ENCODE measurements around the gene STK32B. TPM values are rescaled to one million over a fixed set of nuclear protein-coding genes. Genes with fewer than 3 reads are reported as not detected.

Gene STK32B
- total and polyA plus RNA-seq, 2 donors (not counting 3 experiments of a cell fraction or from before 2014, with no cell fraction given), result 5.6 to 7.8 TPM

- H2AFZ ChIP-seq (ENCODE audit: low read depth, low read length), result no peak overlapping the region
- H3K27me3 ChIP-seq (ENCODE audit: control insufficient read depth in 2 of 2, insufficient read depth in 2 of 2, low read length in 2 of 2), result no peaks in the 10 kb centered on the region
- CTCF ChIA-PET, result interaction anchor here (0.6 to 4.8 kb wide), 34 partner anchors 9 to 491 kb away, joined by 3 to 40 read pairs (median 4); partner anchors contain the start of gene STK32B
- no peaks in the 10 kb centered on the region for H3K36me3 ChIP-seq (ENCODE audit: control insufficient read depth in 2 of 2, extremely low read depth in 1 of 2, insufficient read depth in 2 of 2, low read length in 2 of 2)
- H4K20me1 ChIP-seq (replicated peaks; ENCODE audit: control insufficient read depth, extremely low read depth, insufficient read depth, low read length), result no peaks in the 10 kb centered on the region
- POLR2A ChIA-PET, result no interaction called here
- H3K27ac ChIP-seq (ENCODE audit: insufficient read depth, low read depth, low read length), result no peak overlapping the region
- no peaks in the 10 kb centered on the region for H3K9me3 ChIP-seq (replicated peaks; ENCODE audit: control insufficient read depth, insufficient read depth, low read length)
- H3K4me3 ChIP-seq (replicated peaks in 1 of 3; ENCODE audit: insufficient read depth in 1 of 3, low read depth in 1 of 3, low read length in 3 of 3), result no peak overlapping the region
- H3K9ac ChIP-seq (replicated peaks; ENCODE audit: extremely low read depth, insufficient read depth, low read length), result no peak overlapping the region
- intact Hi-C loops (cut with micrococcal nuclease), result loop anchor here (1.0 to 5.0 kb wide), 3 partner anchors 348 to 412 kb away; partner anchors contain the start of gene STK32B
- dilution Hi-C loops (cut with MboI; ENCODE audit: extremely low pct_ligation_motif_present, low sequenced_read_pairs), result no loop called here
- FAIRE-seq (peak; percentile 78), DNase-seq (ENCODE audit: low read depth, low spot score) (peak; percentile 25)
- H3K4me2 ChIP-seq (ENCODE audit: insufficient read depth, low read length), result no peak overlapping the region
- H3K9me1 ChIP-seq (replicated peaks; ENCODE audit: control insufficient read depth, extremely low read depth, insufficient read depth, low read length), result no peaks in the 10 kb centered on the region
- H3K4me1 ChIP-seq (ENCODE audit: control insufficient read depth, extremely low read depth, insufficient read depth, low read length), result no peaks in the 10 kb centered on the region
- no TSS peak for BruUV-seq (replicated peaks)
- no peaks in the 10 kb centered on the region for H3K79me2 ChIP-seq (ENCODE audit: control insufficient read depth, insufficient read depth, low read length)
- TF ChIP-seq CTCF (IDR thresholded peaks at IDR 0.05; ENCODE audit: extremely low read depth in 1 of 2, insufficient read depth in 1 of 2, low read depth in 1 of 2, low read length in 2 of 2) (peak; percentile 74 to 82), EZH2 (IDR thresholded peaks at IDR 0.05; ENCODE audit: borderline replicate concordance, low read depth, low read length, severe bottlenecking) (no peak)
Observed at GRCh38 chr4:5399790-5400421, 348.6 kb downstream of the STK32B start.

GRCh38 chr4:5403746-5404497, 352.6 kb downstream of the STK32B start:
- Histone ChIP-seq H3K9me1 (replicated peaks; ENCODE audit: control insufficient read depth, extremely low read depth, insufficient read depth, low read length) (no peaks in the 10 kb centered on the region), H3K4me3 (replicated peaks in 1 of 3; ENCODE audit: insufficient read depth in 1 of 3, low read depth in 1 of 3, low read length in 3 of 3) (no peak overlapping the region), H2AFZ (ENCODE audit: low read depth, low read length) (no peak overlapping the region), H3K36me3 (ENCODE audit: control insufficient read depth in 2 of 2, extremely low read depth in 1 of 2, insufficient read depth in 2 of 2, low read length in 2 of 2) (no peaks in the 10 kb centered on the region), H4K20me1 (replicated peaks; ENCODE audit: control insufficient read depth, extremely low read depth, insufficient read depth, low read length) (no peaks in the 10 kb centered on the region), H3K9ac (replicated peaks; ENCODE audit: extremely low read depth, insufficient read depth, low read length) (no peak overlapping the region), H3K4me1 (ENCODE audit: control insufficient read depth, extremely low read depth, insufficient read depth, low read length) (no peaks in the 10 kb centered on the region), H3K4me2 (ENCODE audit: insufficient read depth, low read length) (no peak overlapping the region), H3K9me3 (replicated peaks; ENCODE audit: control insufficient read depth, insufficient read depth, low read length) (no peaks in the 10 kb centered on the region), H3K27me3 (ENCODE audit: control insufficient read depth in 2 of 2, insufficient read depth in 2 of 2, low read length in 2 of 2) (no peaks in the 10 kb centered on the region), H3K79me2 (ENCODE audit: control insufficient read depth, insufficient read depth, low read length) (no peaks in the 10 kb centered on the region), H3K27ac (ENCODE audit: insufficient read depth, low read depth, low read length) (no peak overlapping the region)
- no peak for FAIRE-seq
- dilution Hi-C loops (cut with MboI; ENCODE audit: extremely low pct_ligation_motif_present, low sequenced_read_pairs) (no loop called here), intact Hi-C loops (cut with micrococcal nuclease) (loop anchor here (5.0 kb wide), 1 partner anchor 408 kb away; no protein-coding TSS in a partner anchor)
- ChIA-PET CTCF (no interaction called here), POLR2A (no interaction called here)
- DNase-seq (ENCODE audit: low read depth, low spot score), result no peak
- BruUV-seq (replicated peaks), result no TSS peak
- no peak for TF ChIP-seq FOS (IDR thresholded peaks at IDR 0.05; ENCODE audit: borderline replicate concordance, insufficient read depth, low read length)
- TF ChIP-seq JUN (IDR thresholded peaks at IDR 0.05; ENCODE audit: borderline replicate concordance, insufficient read depth, insufficient read length, low read depth), result no peak
- TF ChIP-seq EZH2 (IDR thresholded peaks at IDR 0.05; ENCODE audit: borderline replicate concordance, low read depth, low read length, severe bottlenecking), result no peak

All from endothelial cell of umbilical vein (primary cell).